Suprapubic skin (tissue), 4 donors: Measurements from ENCODE around the gene HRK.

Experiments used
- CTCF ChIP-seq, 2 donors: fragments of 200-600 bp in 1 of 2; fragments of 450-650 bp in 1 of 2; sonication (generic) in 1 of 2; IDR thresholded peaks; one replicate each; pipeline ENCODE4 v1.5.1; 2016 to 2019; ENCODE audit warnings: antibody characterized with exemption in 2 of 2, mild to moderate bottlenecking in 1 of 2, moderate library complexity in 1 of 2
- EP300 ChIP-seq: sonication (generic); formaldehyde crosslinking; IDR thresholded peaks from one replicate; pipeline ENCODE4 v1.6.1; 2017; ENCODE audit warnings: antibody characterized with exemption
- POLR2A ChIP-seq, 2 donors: fragments of 450-650 bp; IDR thresholded peaks; one replicate each; pipeline ENCODE4 v1.6.1; 2017; ENCODE audit warnings: antibody characterized with exemption in 2 of 2, mild to moderate bottlenecking in 2 of 2, moderate library complexity in 2 of 2
- POLR2AphosphoS5 ChIP-seq, 3 donors: sonication (generic); formaldehyde crosslinking; IDR thresholded peaks; one replicate each; pipeline ENCODE4 v1.6.1; 2017; ENCODE audit warnings: antibody characterized with exemption in 3 of 3

- TF ChIP-seq CTCF (IDR thresholded peaks at IDR 0.05) (no peak), POLR2A (IDR thresholded peaks at IDR 0.05) (no peak), POLR2AphosphoS5 (IDR thresholded peaks at IDR 0.05) (no peak), EP300 (no peak)
Measured at GRCh38 chr12:116880213-116880816, 926 bp downstream of the HRK start.
